ENCODE results near the gene B3GNT2.

DNA sequence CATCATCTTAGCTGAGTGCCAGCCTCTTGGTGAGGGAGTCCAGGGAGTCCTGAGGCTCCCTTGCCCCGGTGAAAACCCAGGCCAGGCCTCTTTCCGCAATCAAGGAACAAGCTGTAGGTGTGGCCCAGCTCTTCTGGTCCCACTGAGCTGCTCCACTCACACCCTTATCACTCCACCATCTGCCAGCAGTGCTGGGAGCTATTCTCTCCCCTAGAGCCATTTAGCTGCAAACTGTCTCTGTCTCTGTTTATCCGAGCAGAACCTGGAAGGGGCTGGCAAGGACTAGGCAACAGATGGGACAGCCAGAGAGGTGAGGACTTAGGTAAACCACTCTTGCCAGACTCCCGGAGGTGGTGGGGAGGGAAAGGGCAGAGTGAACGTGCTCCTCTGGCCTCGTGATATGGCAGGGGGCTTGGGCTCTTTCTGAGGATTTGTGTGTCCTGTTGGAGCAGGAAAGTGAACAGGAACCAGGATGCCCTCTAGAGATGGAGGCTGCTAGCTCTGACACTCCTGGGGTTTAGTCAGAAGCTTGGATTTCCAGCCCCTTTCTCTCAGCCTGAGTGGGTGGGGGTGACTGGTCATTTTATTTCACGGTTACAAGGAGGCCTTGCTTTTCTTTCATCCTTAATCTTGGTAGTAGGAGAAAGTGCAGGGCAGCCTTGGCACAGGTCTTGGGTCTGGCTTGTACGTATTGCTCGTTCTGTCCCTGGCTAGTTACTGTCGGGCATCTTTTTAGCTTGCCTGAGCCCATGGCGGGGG, 19.6 kb downstream of the B3GNT2 start:
- TF ChIP-seq POLR2A (IDR thresholded peaks at IDR 0.05): no peak
- TF ChIP-seq, protein P1, sequence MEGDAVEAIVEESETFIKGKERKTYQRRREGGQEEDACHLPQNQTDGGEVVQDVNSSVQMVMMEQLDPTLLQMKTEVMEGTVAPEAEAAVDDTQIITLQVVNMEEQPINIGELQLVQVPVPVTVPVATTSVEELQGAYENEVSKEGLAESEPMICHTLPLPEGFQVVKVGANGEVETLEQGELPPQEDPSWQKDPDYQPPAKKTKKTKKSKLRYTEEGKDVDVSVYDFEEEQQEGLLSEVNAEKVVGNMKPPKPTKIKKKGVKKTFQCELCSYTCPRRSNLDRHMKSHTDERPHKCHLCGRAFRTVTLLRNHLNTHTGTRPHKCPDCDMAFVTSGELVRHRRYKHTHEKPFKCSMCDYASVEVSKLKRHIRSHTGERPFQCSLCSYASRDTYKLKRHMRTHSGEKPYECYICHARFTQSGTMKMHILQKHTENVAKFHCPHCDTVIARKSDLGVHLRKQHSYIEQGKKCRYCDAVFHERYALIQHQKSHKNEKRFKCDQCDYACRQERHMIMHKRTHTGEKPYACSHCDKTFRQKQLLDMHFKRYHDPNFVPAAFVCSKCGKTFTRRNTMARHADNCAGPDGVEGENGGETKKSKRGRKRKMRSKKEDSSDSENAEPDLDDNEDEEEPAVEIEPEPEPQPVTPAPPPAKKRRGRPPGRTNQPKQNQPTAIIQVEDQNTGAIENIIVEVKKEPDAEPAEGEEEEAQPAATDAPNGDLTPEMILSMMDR (IDR thresholded peaks at IDR 0.05 in 8 of 11, conservative IDR thresholded peaks at IDR 0.05 in 3 of 11): no peak
- TF ChIP-seq POLR2AphosphoS5 (IDR thresholded peaks at IDR 0.05): no peak

Data from spleen (tissue), 7 donors.